AML-193 (cell line): Measurements from ENCODE around the gene GP1BB.
"Not testable (repeated sequence)": the region's sequence is repeated elsewhere in the genome, so short reads cannot be mapped to it uniquely, and the experiment has no call there.

Experiments used
- DNase-seq, 2 experiments: peaks; one replicate each; lab custom pipeline; 2025; lab: John Stamatoyannopoulos, UW

Gene GP1BB

GRCh38 chr22:19693981-19694670 lies 29.2 kb upstream of the GP1BB start:
- no peak for DNase-seq

GRCh38 chr22:19694696-19695095 lies 28.6 kb upstream of the GP1BB start:
- DNase-seq, result no peak

GRCh38 chr22:19696504-19697276 lies 26.6 kb upstream of the GP1BB start:
- no peak for DNase-seq

- not testable (repeated sequence) for DNase-seq
Measured at GRCh38 chr22:19697871-19698270, 25.5 kb upstream of the GP1BB start.

GRCh38 chr22:19700790-19701419 lies 22.4 kb upstream of the GP1BB start:
- no peak for DNase-seq

GRCh38 chr22:19701420-19702145 lies 21.8 kb upstream of the GP1BB start:
- peak; percentile 35 to 49 for DNase-seq

GRCh38 chr22:19703869-19704268 lies 19.5 kb upstream of the GP1BB start:
- no peak for DNase-seq

GRCh38 chr22:19704355-19705015 lies 18.9 kb upstream of the GP1BB start:
- no peak for DNase-seq

- DNase-seq, result no peak
Measured at GRCh38 chr22:19705181-19705934, 18.0 kb upstream of the GP1BB start.

- peak; percentile 24 to 51 for DNase-seq
Measured at GRCh38 chr22:19706661-19707151, 16.6 kb upstream of the GP1BB start.

GRCh38 chr22:19707347-19708290 lies 15.7 kb upstream of the GP1BB start:
- DNase-seq, result no peak

- no peak for DNase-seq
Measured at GRCh38 chr22:19708321-19709011, 14.9 kb upstream of the GP1BB start.

GRCh38 chr22:19709063-19709769 lies 14.1 kb upstream of the GP1BB start:
- no peak for DNase-seq

GRCh38 chr22:19710020-19710768 lies 13.1 kb upstream of the GP1BB start:
- no peak for DNase-seq

- DNase-seq, result no peak
Measured at GRCh38 chr22:19710769-19711106, 12.6 kb upstream of the GP1BB start.

- no peak for DNase-seq
Measured at GRCh38 chr22:19713245-19713644, 10.1 kb upstream of the GP1BB start.

GRCh38 chr22:19713650-19714311 lies 9.6 kb upstream of the GP1BB start:
- DNase-seq, result no peak
